ENCODE measurements around the gene EPHA6.

GRCh38 chr3:97487587-97487986 lies 673.2 kb downstream of the EPHA6 start:
- TF ChIP-seq CTCF (IDR thresholded peaks at IDR 0.05) (no peak), POLR2A (IDR thresholded peaks at IDR 0.05) (no peak)
